HUES64 (cell line): ENCODE results near the gene ARHGEF40.

ENCODE experiments used
- H3K27ac ChIP-seq: 2 replicates; pipeline ENCODE4 v1.7.0; 2013; ENCODE audit warnings: low read depth, low read length, inconsistent platforms
- H3K27me3 ChIP-seq: 2 replicates; pipeline ENCODE4 v1.6.1; 2013; ENCODE audit warnings: mild to moderate bottlenecking, low read length; ENCODE audit not compliant: insufficient read depth
- H3K36me3 ChIP-seq: 2 replicates; pipeline ENCODE4 v1.6.1; 2013; ENCODE audit warnings: mild to moderate bottlenecking, low read length; ENCODE audit not compliant: insufficient read depth
- H3K4me1 ChIP-seq: 2 replicates; pipeline ENCODE4 v1.6.1; 2013; ENCODE audit warnings: mild to moderate bottlenecking, low read length, moderate library complexity; ENCODE audit not compliant: insufficient read depth
- H3K4me3 ChIP-seq: 2 replicates; pipeline ENCODE4 v1.5.1; 2013; ENCODE audit warnings: mild to moderate bottlenecking, low read length, moderate library complexity
- H3K9ac ChIP-seq: 2 replicates; pipeline ENCODE4 v1.6.1; 2013; ENCODE audit warnings: mild to moderate bottlenecking, low read depth, low read length
- H3K9me3 ChIP-seq: 2 replicates; pipeline ENCODE4 v1.6.1; 2013; ENCODE audit warnings: low read depth, low read length; ENCODE audit not compliant: insufficient read depth
- WGBS: fragments of 150-250, 120-280 bp; methylation state at CpG from one replicate; pipeline ENCODE4 v1.1.7; 2013; ENCODE audit warnings: missing lambda C conversion rate; 5-methylcytosine and 5-hydroxymethylcytosine counted together

The ARHGEF40 gene

GRCh38 chr14:21054123-21054767, 15.9 kb upstream of the ARHGEF40 start:
- Histone ChIP-seq H3K9me3 (no peaks in the 10 kb centered on the region), H3K4me1 (0 out of 2 replicates have a peak, but pooled peaks cover 3% of the 10 kb centered on the region), H3K27me3 (no peaks in the 10 kb centered on the region), H3K4me3 (no peak overlapping the region), H3K9ac (no peak overlapping the region), H3K27ac (no peak overlapping the region), H3K36me3 (no peaks in the 10 kb centered on the region)
- 96% methylated on average over 3 of the region's 3 CpGs for WGBS

DNA sequence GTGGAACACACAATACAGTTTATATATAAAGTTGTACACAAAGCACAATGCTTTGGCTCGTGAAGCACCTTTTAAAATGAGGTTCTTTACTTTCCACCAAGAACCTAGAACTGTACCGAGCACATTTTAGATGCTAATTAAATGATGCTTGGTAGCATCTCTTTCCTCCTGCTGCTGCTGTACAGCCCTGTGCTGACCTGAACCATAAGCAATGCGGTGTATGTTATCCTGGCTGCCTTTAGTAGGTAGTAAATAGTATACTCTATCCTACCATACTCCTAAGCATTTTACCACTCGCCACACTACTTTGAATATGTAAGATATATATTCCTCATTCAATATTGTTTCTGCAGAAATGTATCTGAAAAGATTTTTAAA, 15.3 kb upstream of the ARHGEF40 start:
- H3K4me3 ChIP-seq, result no peak overlapping the region
- H3K27me3 ChIP-seq, result no peaks in the 10 kb centered on the region
- no peak overlapping the region for H3K9ac ChIP-seq
- no peaks in the 10 kb centered on the region for H3K9me3 ChIP-seq
- H3K4me1 ChIP-seq, result 0 out of 2 replicates have a peak, but pooled peaks cover 3% of the 10 kb centered on the region
- WGBS, result 93% methylated on average over 2 of the region's 4 CpGs
- no peak overlapping the region for H3K27ac ChIP-seq
- H3K36me3 ChIP-seq, result no peaks in the 10 kb centered on the region

DNA sequence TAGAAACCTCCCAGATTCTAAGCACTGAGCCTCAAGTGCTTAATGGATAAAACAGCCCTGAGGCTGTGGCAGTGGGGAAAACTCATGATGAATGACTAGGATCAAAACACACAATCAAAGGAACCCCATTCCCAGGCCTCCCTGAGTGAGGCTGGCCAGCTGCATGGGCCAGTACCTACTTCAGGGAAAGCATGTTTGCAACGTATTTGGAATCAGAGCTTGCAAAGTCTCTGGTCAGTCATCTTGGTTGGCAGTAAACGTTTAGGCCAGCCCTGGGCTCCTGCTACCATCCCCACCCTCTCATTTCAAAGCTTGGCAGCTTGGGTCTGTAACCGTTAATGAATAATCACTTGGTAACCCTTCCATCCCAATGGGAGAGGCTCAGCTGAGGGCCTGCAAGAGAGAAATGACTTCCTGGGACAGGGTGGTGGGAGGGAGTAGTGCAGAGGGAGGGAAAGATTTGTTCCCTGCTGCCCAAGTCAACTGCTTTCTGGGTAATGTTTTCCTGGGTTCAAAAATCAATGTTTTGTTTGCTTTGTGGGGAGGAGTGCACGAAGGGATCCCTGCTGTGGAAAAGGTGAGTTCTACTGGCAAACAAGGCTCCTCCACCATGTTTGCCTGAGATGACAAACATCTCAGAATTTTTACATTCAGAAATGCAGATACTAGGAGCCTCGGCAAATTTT, 14.5 kb upstream of the ARHGEF40 start:
- Histone ChIP-seq H3K4me3 (no peak overlapping the region), H3K36me3 (no peaks in the 10 kb centered on the region), H3K9ac (no peak overlapping the region), H3K4me1 (0 out of 2 replicates have a peak, but pooled peaks cover 3% of the 10 kb centered on the region), H3K27me3 (no peaks in the 10 kb centered on the region), H3K27ac (no peak overlapping the region), H3K9me3 (no peaks in the 10 kb centered on the region)
- 58% methylated on average over 5 of the region's 5 CpGs for WGBS

DNA sequence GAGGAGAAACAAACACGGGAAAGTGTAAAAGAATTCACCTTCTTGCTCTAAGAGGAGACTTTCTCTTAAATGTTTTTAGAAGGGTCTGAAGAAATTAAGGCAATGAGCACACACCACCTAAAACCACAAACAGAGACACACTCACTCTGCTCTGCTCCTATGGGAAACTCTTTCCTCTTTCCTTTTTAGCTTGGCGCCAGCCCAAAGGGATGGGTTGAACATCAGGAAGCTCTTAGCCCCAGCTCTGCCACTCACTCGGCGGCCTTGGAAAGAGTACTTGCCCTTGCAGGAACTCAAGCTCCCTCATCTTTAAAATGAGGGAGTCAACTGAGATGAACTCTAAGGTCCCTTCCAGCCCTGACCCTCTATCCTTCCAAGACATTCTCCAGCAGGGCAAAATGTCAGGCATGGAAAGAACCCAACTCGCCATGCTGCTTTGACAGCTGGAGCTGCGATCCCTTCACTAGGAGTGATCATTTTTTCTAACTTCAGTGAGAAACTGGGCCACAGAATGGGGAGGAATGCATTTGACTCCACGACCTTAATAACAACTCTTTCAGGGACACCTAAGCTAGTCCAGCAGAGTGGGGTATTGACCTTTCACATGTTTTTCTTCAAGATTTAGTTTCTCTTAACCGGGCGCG, 13.5 kb upstream of the ARHGEF40 start:
- H3K36me3 ChIP-seq, result no peaks in the 10 kb centered on the region
- 0 out of 2 replicates have a peak, but pooled peaks cover 3% of the 10 kb centered on the region for H3K4me1 ChIP-seq
- H3K4me3 ChIP-seq, result no peak overlapping the region
- no peaks in the 10 kb centered on the region for H3K9me3 ChIP-seq
- no peak overlapping the region for H3K27ac ChIP-seq
- no peak overlapping the region for H3K9ac ChIP-seq
- 92% methylated on average over 10 of the region's 10 CpGs for WGBS
- no peaks in the 10 kb centered on the region for H3K27me3 ChIP-seq

GRCh38 chr14:21057803-21058675, 12.1 kb upstream of the ARHGEF40 start, which contains the start of gene RNASE8:
RNASE8 (plus strand) TSS chr14:21057822; CDS start chr14:21057893, 71 bp downstream.
- Histone ChIP-seq H3K4me3 (no peak within 1 kb of the TSS), H3K36me3 (no peaks in the 10 kb centered on the region), H3K4me1 (peaks cover 3% of the 10 kb centered on the region; the same call in 1 of the 2 replicates), H3K9me3 (no peaks in the 10 kb centered on the region), H3K9ac (no peak within 1 kb of the TSS), H3K27me3 (no peaks in the 10 kb centered on the region), H3K27ac (no peak within 1 kb of the TSS)
- WGBS, result 88% methylated on average over 8 of the region's 8 CpGs

DNA sequence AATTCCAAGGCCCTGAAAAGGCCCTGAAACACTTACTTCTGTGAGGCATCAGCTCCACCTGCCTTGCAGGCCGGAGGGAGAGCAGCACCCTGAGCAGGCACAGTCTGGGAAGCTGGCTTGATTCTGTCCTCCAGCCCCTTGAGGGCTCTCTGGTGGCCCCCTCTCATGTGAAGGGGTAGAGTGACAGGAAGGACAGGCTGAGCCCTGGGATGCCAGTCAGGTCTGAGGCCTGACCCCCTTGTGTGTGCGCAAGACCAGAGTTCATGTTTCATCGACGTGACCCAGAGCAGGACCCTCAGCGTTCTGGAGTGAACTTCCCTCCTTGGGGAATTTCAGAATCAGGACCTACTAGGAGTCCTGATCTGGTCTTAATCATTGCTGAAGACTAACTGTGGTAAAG, 11.2 kb upstream of the ARHGEF40 start:
- Histone ChIP-seq H3K36me3 (no peaks in the 10 kb centered on the region), H3K27me3 (no peaks in the 10 kb centered on the region), H3K27ac (no peak overlapping the region), H3K9me3 (no peaks in the 10 kb centered on the region), H3K4me1 (peaks cover 12% of the 10 kb centered on the region), H3K9ac (no peak overlapping the region), H3K4me3 (no peak overlapping the region)
- WGBS, result 90% methylated on average over 5 of the region's 5 CpGs

GRCh38 chr14:21059842-21060613, 10.1 kb upstream of the ARHGEF40 start:
- Histone ChIP-seq H3K27me3 (no peaks in the 10 kb centered on the region), H3K4me1 (peaks cover 13% of the 10 kb centered on the region), H3K9me3 (no peaks in the 10 kb centered on the region), H3K36me3 (no peaks in the 10 kb centered on the region), H3K4me3 (no peak overlapping the region), H3K27ac (no peak overlapping the region), H3K9ac (no peak overlapping the region)
- WGBS, result 89% methylated on average over 8 of the region's 8 CpGs

DNA sequence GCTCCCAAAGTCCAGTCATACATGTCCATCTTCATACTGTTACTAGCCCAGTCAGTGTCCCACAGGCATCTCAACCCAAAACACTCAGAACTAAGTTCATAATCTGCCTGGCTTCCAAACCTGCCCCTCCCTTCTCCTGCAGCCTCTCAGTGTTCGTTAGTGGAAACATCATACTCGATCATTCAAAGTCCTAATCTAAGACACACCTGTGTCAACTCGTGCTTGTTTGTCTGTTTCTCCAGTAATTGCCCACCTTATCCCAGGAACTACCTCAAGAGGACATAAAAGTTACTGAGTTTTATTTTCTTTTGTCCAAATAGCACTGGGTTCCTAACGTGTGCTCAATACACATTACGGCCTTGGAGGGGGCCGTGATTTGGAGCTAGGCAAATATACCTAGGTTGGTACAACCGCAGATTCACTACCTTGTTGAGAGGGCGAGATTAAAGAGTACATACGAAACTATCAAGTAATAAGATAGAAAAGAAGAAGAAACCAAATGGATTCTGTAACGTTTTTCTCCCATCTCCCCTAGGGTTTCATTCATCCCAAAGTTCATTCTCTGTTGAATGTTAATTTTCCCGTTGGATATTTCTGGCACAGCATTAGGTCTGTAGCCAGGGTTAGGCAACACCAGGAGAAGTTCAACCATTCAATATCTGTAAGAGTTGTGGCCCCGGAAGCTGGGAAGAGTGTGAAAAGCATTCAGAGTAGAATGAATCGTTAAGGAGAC, 9.3 kb upstream of the ARHGEF40 start:
- Histone ChIP-seq H3K9ac (no peak overlapping the region), H3K27ac (no peak overlapping the region), H3K36me3 (no peaks in the 10 kb centered on the region), H3K4me1 (peaks cover 12% of the 10 kb centered on the region), H3K9me3 (no peaks in the 10 kb centered on the region), H3K27me3 (no peaks in the 10 kb centered on the region), H3K4me3 (no peak overlapping the region)
- 84% methylated on average over 13 of the region's 13 CpGs for WGBS

GRCh38 chr14:21061347-21061668, 8.8 kb upstream of the ARHGEF40 start:
- H3K36me3 ChIP-seq, result no peaks in the 10 kb centered on the region
- WGBS, result 88% methylated on average over 3 of the region's 3 CpGs
- H3K27ac ChIP-seq, result no peak overlapping the region
- H3K4me3 ChIP-seq, result no peak overlapping the region
- H3K9ac ChIP-seq, result no peak overlapping the region
- H3K9me3 ChIP-seq, result no peaks in the 10 kb centered on the region
- no peaks in the 10 kb centered on the region for H3K27me3 ChIP-seq
- H3K4me1 ChIP-seq, result peaks cover 10% of the 10 kb centered on the region

DNA sequence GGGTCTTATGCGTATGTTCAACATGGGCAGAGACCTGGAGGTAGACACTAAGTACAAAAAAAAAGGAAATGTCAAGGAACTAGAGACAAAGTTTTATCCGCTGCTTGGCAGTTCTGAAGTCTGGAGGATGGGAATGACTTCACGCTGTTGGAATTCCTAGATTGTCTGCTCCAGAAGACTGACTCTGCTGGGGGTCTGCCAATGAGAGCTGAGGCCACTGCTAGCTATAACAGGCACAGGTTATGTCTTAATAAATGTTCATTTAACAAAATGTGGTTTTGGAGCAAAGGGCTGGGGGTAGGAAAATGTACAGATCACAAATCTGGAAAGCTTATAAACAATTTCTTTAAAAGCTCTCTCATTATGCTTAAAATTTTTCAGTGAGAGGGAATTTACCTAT, 6.6 kb upstream of the ARHGEF40 start:
- WGBS, result 62% methylated on average over 3 of the region's 3 CpGs
- Histone ChIP-seq H3K9me3 (no peaks in the 10 kb centered on the region), H3K4me1 (peaks cover 10% of the 10 kb centered on the region), H3K27me3 (peaks cover 12% of the 10 kb centered on the region), H3K36me3 (no peaks in the 10 kb centered on the region), H3K9ac (no peak overlapping the region), H3K4me3 (no peak overlapping the region), H3K27ac (no peak overlapping the region)
